Ureter (tissue), 1 donor: Measurements from ENCODE around the gene GOLT1A. TPM values are rescaled to one million over a fixed set of nuclear protein-coding genes. Genes with fewer than 3 reads are reported as not detected.

ENCODE experiments used
- DNase-seq: peaks from one replicate; pipeline ENCODE4 v3.0.0-alpha.2; 2020; ENCODE audit warnings: low spot score
- total RNA-seq: library from RNA; stranded (reverse); gene quantifications from one replicate; pipeline ENCODE4 v1.2.4, GENCODE V29; 2023
- donor health status: DM: yes; HTN: yes; CAD: no.

GOLT1A gene
- total RNA-seq, 1 donor from 2014 or later = 26.0 TPM

DNA sequence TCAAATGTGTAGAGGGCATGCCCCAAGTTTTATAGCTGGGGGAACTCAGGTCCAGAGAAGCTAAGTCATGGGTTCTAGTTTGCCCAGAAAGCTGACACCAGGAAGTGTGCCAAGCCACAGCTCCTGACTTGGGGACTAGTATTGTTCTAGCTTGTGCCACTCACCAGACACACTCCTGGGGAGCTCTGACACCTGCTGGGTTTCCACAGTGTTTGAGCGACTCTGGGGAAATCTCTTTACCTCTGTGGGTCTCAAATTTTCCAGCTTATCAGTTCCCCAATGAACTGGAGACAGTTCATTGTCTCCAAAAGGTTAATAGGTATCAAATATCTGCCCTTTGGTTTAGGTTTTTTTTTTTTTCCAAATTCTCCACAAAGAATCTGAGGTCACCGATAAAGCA, 21.7 kb downstream of the GOLT1A start:
- no peak for DNase-seq

DNA sequence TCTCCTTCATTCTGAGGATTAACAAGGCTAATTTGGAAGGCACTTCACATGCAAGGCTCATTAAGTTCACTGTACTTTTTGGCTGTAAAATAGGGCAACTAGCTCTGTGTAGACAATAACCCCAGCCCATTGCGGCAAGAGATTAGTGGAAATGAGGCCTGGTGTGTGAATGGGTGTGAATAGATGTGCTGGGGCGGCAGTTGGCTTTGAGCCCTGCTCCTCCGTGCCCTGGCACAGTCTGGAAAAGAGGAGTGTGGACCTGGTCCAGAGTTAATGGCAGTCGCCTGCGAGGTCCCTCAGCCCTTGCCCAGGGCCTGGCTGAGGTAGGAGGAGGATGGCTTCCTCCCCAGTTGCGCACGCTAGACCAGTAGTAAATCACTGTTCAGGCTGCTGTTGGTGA, 22.3 kb downstream of the GOLT1A start:
- DNase-seq = no peak

DNA sequence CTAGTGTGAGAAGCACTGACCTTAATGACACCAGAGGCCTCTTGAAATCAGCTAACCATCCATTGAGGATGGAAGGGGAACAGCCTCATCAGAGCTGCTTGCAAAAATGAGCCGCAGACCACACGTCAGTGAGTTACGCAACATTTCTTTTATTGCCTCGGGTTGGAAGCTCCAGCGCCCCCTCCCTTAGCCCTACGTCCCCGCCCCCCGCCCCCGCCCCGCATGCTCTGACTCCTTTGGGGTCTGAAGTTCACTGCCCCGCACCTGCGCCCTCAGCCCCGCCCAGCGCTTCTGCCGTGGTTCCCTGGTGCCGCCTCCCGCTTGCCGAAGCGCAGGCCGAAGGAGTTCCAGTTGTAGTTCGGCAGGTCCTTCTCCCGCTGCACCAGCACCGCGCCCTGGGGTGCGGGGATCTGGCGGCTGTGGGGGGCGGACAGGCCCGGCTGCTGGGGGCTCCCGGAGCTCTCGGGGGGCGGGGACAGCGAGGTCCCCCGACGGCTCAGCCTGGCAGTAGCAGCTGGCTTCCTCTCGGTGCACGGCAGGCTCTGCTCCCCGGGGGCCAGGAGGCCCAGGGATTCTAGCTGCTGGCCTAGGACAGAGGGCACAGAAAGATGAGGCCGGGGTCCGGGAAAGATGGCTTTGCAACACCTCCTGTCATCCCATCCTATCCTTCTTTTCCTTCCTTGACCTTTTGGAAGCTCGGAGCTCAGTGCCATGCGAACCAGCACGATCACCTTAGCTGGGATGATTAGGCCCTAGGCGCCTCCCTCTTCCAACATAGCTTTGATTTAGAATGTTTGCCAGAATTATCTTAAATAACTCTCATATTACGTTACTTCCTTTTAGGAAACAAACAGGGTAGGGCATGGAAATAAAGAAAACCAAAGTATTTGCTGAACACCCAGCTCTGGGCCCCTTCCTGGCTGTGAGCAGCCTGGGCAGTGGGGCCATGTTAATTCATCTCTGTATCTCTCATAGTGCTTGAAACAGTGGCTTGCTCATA, 23.3 kb downstream of the GOLT1A start:
- no peak for DNase-seq

DNA sequence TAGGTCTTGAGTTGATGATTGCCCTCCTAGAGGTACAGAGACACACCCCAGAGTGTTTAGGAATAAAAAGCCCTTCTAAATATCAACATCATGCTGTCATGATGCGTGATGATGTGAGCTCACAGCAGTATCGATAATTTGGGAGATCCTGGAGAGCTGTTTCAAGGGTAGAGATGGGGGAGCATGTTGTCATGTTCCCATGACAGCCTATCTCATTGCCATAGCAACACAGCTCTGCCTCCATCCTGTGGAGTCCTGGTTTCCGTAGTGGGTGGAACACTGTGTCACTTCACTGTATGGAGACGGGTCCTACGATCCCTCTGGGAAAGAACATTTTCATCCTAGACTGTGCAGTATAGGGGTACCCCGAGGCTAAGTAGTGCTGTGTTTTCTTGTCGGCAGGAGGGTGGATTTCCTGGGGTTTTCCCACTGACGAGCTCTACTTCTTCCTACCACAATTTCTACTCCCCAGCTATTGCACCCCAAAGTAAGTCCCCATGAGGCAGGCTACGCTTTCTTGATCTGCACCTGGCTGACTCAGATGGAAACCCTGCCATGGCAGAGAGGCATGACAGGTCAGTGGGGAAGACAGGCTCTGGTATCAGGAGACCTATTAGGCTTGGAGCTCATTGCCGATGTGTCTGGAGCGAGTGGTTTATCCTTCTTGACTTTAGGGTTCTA, 24.7 kb downstream of the GOLT1A start:
- no peak for DNase-seq

DNA sequence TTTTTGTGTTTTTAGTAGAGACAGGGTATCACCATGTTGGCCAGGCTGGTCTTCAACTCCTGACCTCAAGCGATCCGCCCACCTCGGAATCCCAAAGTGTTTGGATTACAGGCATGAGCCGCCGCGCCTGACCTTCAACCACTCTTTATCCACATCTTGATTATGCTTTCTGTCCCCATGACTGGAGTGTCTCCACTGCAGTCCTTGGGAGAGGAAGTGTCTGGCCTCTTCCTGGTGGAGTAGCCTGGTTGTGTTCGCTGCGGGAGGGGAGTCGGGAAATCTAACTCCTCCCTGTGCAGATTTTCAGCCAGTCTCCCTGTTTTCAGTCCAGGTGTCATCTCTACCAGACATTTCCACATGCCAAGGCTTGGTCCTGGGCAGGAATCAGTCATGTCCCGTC, 27.2 kb downstream of the GOLT1A start:
- no peak for DNase-seq

DNA sequence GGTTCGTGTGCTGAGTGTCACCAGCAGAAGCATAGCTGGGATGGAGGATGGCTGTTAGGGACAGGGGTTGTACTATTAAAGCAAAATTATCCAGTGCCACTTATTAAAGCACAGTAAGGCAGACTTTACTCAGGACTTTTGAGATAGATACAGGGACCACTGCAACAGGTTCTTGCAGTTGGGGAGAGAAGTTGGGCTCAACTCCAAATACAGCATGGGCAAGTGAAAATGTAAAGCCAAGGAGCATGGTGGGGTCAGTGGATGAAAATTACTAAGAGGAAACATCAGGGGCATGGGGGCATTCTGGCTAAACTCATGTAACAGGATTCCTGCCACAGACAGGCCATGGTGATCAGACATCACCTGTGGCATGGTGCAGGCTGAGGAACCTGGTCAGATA, 32.7 kb downstream of the GOLT1A start:
- DNase-seq = no peak

DNA sequence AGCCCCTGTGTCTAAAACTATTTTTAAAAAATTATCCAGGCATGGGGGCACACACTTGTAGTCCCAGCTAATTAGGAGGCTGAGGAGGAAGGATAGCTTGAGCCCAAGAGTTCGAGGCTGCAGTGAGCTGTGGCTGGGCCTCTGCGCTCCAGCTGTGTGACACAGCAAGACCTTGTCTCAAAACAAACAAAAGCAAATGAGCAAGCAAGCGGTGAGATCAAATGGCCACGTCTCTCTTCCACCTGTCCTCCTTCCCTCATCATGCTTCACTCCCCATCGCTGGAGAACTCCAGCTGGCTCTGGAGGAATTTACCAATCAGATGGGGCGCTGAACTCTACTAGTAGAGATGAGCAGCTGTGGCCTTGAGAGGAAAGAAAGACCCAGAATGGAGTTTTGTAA, 33.7 kb downstream of the GOLT1A start:
- DNase-seq = no peak

DNA sequence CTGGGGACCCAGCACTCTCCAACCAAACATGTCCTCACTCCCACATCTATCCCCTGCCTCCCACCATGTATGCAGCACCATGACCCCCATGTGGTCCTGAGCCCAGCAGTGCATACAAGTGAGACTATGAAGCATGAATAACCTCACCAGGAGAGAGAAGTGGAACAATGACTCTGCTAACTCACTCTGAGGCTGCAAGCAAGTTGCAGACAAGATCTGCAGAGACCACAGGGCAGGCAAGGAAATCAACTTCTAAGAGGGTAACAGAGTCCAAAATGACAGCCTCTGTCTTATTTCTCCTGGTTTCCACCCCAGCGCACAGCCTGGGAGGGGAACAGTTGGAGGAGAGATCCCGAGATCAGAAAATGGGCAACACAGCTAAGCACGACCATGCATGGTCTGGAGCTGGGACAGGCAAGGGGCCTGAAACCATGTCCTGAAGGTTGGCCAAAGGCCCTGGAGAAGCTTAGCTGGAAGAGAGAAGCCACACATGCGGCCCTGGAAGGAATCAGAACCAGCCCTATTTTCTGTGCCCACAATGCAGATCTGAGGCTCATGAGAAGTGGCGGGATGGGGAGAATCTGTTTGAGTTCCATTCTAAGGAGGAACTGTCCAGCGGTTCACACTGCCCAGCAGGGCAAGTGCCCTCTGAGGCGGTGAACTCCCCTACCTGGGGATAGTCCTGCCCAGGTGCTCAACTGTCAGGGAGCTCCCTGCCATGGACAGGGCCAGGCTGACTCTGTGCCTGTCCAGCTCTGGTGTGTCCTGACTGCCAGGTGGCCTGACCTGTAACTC, 35.1 kb downstream of the GOLT1A start:
- DNase-seq = no peak

DNA sequence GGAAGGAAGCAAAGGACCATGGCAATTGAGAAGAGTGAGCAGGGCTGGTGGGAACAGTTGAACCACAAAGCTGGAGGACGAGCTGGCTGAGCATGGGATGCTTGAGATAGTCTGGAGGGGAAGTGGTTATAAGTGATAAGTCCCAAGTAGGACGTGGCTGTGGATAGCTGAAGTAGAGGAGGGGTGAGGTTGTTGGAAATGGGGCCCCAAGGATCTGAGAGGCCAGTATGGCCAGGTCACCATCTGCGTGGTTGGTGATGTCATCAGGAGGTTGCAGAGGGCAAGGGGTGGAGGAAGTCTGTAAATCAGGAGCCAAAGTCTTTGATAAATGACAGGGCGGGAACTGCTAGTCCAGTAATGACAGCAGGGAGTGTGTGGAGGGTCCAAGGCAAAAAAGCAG, 36.7 kb downstream of the GOLT1A start:
- no peak for DNase-seq

DNA sequence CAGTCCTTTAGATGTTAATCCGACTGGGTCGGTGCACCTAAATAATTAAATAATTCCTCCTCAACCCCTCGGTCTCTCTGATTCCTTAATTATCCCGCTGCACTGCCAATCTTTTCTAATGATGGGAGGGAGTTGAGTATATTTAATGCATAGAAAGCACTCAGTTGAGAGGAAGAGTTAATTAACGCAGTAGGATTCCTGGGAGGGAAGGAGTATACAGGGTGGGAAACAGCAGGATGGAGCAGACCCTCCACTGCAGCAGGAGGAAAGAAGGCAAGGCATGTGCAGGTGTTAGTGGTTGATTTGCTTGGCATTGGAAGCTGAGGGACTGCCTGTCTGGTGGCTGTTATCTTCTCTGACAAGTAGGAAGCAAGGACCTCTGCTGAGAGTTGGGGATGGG, 37.7 kb downstream of the GOLT1A start:
- DNase-seq = no peak

DNA sequence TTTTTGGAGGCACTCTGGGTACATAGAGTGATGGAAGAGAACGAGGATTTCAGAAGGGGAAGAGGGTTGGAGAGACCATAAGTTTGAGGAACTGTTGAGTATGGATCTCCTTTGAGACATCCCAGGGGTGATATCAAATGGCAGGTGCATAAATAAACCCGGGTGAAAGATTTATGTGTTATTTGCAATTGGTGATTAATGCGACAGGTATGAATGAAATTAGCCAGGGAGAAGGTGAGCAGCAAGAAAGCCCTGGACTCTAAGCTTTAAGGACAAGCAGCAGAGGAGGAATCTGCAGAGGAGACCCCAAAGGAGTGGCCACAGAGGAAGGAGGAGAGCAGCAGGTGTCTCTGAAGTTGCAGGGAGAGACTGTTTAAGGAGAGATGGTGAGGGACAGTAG, 38.8 kb downstream of the GOLT1A start:
- no peak for DNase-seq

DNA sequence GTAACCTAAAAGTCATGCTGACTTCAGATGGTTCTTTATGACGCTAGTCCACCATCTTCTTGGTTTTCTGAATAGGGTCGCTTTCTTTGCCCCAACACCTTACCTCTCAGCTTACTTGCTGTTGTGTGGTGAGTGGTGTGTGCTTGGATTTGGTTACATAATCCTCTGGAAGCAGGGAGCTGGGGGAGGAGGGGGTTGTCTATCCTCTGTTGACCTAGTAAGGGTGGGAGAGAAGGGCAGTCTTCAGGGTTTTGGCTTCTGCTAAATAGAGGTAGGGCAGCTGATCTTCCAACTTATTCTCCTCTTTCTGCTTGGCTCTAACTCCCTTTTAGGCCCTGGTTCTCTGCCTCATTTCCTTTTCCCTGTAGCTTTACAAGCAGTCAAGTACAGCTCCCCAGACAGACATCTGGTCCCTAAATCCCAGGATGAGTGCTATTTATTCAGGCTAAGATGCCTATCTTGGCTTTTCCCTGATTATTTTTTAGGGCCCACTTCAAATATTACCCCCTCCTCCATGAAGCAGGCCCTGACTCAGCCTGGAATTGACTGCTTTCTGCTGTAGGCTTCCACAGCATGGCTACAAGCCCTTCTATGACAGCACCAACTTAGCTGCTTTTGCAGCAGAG, 41.3 kb downstream of the GOLT1A start:
- no peak for DNase-seq

DNA sequence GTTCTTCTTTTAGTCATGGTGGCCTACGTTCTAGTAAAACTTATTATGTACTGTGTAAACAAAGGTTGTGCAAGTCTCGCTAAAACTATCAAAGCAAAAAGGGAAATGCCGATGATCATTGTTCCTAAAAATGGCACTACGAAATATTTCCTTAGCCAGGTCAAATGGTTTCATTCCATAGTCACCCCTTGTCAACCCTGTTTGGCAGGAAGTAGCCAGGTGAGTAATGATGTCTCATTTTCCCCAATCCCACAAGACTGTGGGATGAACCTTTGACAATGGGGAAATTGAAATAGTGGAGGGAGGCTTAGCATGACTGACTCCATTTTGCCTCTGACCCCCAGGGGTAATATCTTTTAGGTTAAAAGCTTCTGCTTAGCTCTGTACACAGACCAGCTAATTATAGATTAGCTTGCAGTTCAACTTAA, 42.0 kb downstream of the GOLT1A start:
- no peak for DNase-seq

DNA sequence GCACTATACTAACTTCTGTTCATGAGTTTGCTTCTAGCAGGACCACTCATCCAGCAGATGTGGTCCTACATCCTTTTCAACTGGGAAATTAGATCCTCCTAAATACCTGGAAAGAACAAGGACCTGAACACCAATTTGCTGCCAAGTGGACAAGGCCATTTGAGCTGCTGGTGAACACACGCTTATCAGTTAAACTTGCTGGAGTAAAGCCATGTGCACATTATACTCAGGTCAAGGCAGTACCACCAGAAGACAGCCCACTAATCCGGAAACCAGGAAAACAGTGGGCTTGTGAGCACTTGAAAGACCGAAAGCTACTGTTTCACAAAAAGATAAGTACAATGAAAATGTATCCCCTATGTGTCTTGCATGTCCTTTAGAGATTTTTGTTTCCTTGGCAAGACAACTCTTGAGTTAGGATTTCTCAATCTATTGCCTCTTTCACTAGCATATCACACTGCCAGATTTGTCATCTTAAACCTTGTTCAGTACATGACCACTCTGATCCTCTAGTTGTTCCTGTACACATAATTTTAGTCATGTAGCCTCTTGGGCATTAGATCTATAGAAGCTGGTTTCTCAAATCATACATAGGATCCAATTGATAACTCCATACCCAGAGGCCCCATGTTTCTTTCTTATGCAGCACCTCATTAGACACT, 43.2 kb downstream of the GOLT1A start:
- DNase-seq = no peak

DNA sequence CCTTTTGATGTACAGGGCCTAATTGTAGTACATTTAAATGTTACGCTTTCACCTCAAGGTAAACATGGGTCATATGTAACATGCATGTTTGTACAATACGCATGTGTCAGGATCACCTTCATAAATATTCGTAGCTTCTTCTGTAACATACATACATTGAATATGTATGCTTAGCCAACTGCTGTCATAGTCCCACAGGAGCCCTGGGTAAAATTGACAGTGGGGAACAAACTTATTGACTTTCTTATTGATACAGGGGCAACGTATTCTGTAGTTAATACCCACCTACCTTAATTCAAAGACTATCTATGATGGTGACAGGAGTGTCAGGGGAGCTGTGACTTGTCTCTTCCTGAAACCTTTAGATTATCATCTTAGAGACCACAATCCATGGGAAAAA, 43.9 kb downstream of the GOLT1A start:
- DNase-seq = no peak

DNA sequence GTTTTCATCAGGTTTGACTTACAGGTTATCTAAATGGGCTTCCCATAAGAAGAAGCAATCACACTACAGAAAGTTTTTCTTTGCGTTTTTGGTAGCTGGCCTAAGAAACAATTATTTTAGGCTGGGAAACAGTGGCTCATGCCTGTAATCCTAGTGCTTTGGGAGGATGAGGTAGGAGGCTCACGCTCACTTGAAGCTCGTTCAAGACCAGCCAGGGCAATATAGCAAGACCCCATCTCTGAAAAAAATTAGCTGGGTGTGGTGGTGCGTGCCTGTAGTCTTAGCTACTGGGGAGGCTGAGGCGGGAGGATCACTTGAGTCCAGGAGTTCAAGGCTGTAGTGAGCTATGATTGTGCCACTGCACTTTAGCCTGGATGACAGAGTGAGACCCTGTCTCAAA, 46.1 kb downstream of the GOLT1A start:
- no peak for DNase-seq

DNA sequence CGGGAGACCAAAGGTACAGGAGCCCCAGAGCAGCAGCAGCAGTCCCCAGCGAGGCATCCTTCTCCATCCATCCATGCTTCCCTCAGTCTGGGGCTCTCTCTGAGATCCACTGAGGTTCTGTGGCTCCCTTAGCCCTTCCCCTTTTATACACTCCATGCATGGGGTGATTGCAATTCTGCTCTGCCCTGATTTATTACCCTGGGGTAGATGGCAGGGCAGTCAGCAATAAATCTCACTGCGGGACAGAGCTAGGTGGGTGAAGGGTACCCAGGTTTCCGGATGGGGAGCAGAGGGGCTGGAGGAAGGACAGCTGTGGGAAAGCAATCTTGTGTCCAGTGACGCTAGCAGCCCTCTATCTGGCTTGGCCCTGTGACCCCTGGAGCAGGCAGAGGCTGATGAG, 47.6 kb downstream of the GOLT1A start, which contains the start of gene REN:
Gene REN (minus strand): TSS at position 119 of the 400 bp plus-strand sequence. CDS start 44 bp downstream, at position 75.
- no peak for DNase-seq

DNA sequence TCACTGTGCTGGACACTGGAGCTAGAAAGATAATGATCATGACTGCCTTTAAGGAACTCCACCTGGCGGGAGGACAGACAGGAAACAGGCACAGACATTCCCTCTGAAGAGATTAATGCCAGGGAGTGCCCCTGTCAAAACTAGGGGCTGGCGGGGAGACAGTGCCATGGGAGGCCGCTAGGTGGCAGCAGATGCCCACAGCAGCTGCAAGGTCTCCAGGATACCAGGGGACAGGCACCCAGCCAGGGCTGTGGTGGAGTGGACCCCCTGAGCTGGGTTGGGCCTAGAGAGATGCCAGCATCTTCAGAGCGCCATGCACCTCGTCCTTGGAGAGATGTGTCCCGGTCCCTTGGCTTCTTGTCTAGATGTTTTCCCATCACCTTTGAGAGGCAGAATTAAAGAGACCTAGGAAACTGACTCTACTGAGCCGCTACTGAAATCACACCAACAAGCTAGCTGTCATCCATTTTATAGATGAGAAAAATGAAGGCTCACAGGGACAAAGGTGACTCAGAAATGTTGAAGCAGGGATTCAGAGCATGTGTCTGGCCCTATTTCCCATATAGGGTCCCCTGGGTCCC, 51.2 kb downstream of the GOLT1A start:
- DNase-seq = peak; percentile 89

DNA sequence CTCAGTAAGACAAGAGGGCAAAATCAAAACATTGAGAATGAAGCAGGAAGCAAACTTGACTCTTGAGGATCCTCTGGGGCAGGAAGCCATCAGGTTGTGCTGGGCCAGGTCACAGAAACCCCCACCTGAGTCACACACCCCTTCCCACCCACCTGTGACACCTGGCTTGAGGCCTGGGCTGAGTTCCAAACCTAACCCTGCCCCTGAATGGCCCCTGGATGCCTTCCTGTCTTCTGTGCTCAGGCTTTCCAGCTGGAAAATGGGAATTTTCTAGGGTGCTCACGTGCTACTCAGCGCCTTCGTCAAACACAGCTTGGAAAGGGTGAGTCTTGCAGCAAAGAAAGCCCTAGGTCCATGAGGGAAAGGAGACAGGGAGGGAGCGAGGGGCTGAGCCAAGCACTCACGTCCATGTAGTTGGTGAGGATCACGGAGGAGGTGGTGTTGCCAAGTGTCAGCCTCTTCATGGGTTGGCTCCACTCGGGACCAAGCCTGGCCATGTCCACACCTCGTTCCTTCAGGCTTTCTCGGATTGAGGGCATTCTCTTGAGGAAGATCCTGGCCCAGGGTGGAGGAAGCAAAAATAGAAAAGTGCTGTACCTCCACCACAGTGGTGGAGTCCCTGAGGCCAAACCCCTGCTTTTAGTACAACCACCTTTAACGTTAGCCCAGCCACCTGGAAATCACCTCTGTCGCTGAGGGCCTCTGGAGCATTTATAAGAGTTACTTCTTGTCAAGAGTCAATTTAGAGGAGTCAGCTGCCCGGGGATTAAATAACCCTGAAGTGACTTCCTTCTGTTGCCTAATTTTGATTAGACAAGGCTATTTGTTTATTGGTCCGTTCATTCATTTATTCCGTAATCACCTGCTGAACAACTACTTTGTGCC, 51.9 kb downstream of the GOLT1A start:
- DNase-seq = no peak

DNA sequence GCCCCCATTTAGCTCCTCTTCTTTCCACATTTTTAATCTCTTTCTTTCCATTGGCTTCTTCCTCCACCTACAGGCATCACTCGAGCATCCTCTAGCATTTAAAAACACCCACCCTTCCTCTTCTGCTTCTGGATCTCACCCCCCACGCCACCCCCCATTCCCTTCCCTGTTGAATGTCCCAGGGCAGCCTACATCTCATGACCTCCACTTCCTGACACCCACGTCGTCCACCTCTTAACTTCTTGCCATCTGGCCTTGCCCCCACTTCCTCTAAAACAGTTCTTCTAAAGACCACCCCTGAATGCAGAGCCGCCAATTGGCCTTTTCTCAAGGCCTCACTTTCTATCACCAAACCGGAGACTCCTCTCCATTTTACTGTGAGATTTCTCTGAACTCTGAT, 55.8 kb downstream of the GOLT1A start:
- DNase-seq = no peak
